Measurements from ENCODE around the gene COL27A1.

COL27A1 gene

DNA sequence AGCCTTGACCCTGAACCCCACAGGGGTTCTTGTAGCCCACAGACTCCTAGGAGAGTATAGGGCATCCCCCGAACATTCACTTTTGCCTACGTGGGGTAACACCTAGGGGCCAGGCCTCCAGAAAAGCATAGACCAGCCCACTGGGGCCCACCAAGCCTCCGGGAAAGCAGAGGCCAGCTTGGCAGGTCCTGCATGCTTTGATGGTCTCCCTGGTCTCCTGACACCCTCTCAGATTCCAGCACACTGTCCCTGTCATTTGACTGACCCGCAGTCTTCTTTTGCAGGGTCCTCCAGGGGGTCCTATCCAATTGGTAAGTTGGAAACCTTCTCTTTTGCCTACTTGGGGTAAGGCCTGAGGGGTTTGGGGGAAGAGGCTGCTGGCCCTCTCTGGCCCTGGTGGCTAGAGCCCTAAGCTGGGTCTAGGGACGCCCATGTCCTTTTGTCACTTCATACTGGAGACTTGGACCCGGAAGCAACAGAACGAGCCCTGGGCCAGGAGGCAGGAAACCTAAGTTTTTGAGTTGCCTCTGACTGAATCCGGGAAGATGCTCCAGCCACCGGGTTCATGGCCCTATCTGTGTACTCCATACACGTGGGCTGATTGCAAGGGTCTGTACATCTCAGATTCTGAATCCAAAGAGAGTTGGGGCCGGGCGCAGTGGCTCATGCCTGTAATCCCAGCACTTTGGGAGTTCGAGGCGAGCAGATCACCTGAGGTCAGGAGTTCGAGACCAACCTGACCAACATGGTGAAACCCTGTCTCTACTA is 146.6 kb downstream of the COL27A1 start:
- TF ChIP-seq FOXP2 (optimal IDR thresholded peaks at IDR 0.05; ENCODE audit: borderline replicate concordance, extremely low read depth, extremely low read length, insufficient read depth) = no peak

DNA sequence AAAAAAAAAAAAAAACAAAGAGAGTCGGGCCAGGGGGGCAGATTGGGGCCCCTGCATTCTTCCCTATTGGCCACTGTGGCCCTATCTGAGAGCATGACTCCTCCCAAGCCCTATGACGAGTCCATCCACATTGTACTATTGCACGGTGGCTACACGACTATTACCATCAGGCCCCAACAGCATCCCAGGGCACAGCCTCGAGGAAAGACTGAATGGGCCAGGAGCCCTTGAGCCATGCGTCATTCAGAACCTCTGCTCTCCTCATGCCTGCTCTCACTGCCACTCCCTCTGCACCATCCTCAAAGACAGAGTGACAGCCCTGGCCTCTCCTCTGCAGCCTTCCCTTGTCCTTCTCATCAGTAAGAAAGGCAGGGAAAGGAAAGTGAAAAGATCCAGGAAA is 147.4 kb downstream of the COL27A1 start:
- TF ChIP-seq, protein P1, sequence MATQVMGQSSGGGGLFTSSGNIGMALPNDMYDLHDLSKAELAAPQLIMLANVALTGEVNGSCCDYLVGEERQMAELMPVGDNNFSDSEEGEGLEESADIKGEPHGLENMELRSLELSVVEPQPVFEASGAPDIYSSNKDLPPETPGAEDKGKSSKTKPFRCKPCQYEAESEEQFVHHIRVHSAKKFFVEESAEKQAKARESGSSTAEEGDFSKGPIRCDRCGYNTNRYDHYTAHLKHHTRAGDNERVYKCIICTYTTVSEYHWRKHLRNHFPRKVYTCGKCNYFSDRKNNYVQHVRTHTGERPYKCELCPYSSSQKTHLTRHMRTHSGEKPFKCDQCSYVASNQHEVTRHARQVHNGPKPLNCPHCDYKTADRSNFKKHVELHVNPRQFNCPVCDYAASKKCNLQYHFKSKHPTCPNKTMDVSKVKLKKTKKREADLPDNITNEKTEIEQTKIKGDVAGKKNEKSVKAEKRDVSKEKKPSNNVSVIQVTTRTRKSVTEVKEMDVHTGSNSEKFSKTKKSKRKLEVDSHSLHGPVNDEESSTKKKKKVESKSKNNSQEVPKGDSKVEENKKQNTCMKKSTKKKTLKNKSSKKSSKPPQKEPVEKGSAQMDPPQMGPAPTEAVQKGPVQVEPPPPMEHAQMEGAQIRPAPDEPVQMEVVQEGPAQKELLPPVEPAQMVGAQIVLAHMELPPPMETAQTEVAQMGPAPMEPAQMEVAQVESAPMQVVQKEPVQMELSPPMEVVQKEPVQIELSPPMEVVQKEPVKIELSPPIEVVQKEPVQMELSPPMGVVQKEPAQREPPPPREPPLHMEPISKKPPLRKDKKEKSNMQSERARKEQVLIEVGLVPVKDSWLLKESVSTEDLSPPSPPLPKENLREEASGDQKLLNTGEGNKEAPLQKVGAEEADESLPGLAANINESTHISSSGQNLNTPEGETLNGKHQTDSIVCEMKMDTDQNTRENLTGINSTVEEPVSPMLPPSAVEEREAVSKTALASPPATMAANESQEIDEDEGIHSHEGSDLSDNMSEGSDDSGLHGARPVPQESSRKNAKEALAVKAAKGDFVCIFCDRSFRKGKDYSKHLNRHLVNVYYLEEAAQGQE (IDR thresholded peaks at IDR 0.05; ENCODE audit: insufficient read depth in 1 of 2, low read depth in 2 of 2, low read length in 2 of 2) = no peak
- TF ChIP-seq POLR2AphosphoS5 (IDR thresholded peaks at IDR 0.05; ENCODE audit: low read depth, low read length) = no peak
- no peak for TF ChIP-seq SIN3A (IDR thresholded peaks at IDR 0.05; ENCODE audit: borderline replicate concordance, insufficient read depth, low read length)
- no peak for TF ChIP-seq FOXP2 (optimal IDR thresholded peaks at IDR 0.05; ENCODE audit: borderline replicate concordance, extremely low read depth, extremely low read length, insufficient read depth)
- no peak for TF ChIP-seq TAF1 (IDR thresholded peaks at IDR 0.05; ENCODE audit: borderline replicate concordance, insufficient read depth, low read length)

DNA sequence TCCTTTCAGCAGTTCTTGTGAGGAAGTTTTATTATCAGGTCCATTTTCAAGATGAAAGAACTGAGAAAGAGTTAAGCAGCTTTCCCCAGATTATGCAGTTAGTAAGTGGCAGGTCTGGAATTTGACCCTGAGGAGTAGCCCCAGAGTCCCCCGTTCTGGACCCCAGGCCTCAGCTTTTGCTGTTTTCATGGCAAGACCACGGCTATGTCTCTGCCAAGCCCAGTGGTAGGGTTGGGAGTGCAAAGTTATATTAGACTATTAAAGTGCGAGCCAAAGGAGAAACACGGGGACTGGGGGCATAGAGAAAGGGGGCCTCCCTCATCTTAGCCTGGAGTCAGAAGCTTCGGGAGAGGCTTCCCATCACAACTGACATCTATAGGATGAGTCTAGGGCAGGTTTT is 148.2 kb downstream of the COL27A1 start:
- TF ChIP-seq FOXP2 (optimal IDR thresholded peaks at IDR 0.05; ENCODE audit: borderline replicate concordance, extremely low read depth, extremely low read length, insufficient read depth) (no peak), SIN3A (IDR thresholded peaks at IDR 0.05; ENCODE audit: borderline replicate concordance, insufficient read depth, low read length) (no peak), TAF1 (IDR thresholded peaks at IDR 0.05; ENCODE audit: borderline replicate concordance, insufficient read depth, low read length) (no peak), POLR2AphosphoS5 (IDR thresholded peaks at IDR 0.05; ENCODE audit: low read depth, low read length) (no peak)
- TF ChIP-seq, protein P1 (IDR thresholded peaks at IDR 0.05; ENCODE audit: insufficient read depth in 1 of 2, low read depth in 2 of 2, low read length in 2 of 2) = no peak

DNA sequence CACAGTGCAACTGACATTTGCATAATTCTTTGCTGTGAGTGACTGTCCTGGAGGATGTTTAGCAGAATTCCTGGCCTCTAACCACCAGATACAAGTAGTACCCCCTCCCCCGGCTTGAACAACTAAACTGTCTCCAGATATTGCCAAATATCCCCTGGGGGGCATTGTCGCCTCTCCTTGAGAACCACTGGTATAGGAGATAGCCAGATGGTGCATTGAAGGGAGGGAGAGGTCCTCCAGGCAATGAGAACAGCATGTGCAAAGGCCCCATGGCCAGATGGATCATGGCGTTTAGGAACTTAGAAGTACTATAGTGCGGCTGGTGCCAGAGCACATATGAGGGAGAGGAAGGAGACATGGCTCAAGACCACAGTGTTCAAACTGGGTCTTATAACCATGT is 148.6 kb downstream of the COL27A1 start:
- TF ChIP-seq TAF1 (IDR thresholded peaks at IDR 0.05; ENCODE audit: borderline replicate concordance, insufficient read depth, low read length) = no peak
- no peak for TF ChIP-seq FOXP2 (optimal IDR thresholded peaks at IDR 0.05; ENCODE audit: borderline replicate concordance, extremely low read depth, extremely low read length, insufficient read depth)
- TF ChIP-seq POLR2AphosphoS5 (IDR thresholded peaks at IDR 0.05; ENCODE audit: low read depth, low read length) = no peak
- TF ChIP-seq SIN3A (IDR thresholded peaks at IDR 0.05; ENCODE audit: borderline replicate concordance, insufficient read depth, low read length) = no peak
- TF ChIP-seq, protein P1 (IDR thresholded peaks at IDR 0.05; ENCODE audit: insufficient read depth in 1 of 2, low read depth in 2 of 2, low read length in 2 of 2) = no peak

DNA sequence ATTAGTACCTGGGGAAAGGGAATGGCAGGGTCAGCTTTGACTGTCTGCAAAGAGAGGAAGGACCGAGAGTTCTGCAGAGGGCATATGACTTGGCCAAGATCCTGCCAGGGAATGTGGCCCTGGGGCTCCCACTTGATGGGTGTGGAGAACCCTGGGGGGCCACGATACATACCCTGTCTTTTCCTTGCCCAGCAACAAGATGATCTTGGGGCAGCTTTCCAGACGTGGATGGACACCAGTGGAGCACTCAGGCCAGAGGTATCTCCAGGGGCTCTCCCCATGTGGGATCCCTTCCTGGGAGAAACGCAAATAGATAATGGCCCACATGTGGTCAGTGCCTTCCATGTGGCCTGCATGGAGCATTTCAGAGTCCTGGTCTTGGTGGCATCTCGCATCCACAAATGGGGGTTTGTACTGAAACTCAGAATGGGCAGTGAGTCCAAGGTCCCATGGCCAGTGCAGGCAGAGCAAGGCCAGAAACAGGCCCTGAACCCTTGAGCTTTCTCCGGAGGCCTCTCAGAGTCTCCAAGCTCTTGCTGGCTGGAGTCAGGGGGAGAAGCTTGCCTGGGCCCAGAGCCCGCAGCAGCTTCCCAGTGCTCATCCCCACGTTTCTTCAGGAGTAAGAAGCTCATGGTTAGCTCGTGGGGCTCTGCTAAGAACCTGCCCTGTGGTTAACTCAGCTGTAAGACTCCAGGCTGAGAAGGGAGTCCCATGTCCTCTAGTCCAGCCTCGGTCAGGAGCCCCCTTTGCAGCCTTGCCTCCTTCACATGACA is 149.3 kb downstream of the COL27A1 start:
- TF ChIP-seq FOXP2 (optimal IDR thresholded peaks at IDR 0.05; ENCODE audit: borderline replicate concordance, extremely low read depth, extremely low read length, insufficient read depth) (no peak), SIN3A (IDR thresholded peaks at IDR 0.05; ENCODE audit: borderline replicate concordance, insufficient read depth, low read length) (no peak), TAF1 (IDR thresholded peaks at IDR 0.05; ENCODE audit: borderline replicate concordance, insufficient read depth, low read length) (no peak), POLR2AphosphoS5 (IDR thresholded peaks at IDR 0.05; ENCODE audit: low read depth, low read length) (no peak)
- TF ChIP-seq, protein P1 (IDR thresholded peaks at IDR 0.05; ENCODE audit: insufficient read depth in 1 of 2, low read depth in 2 of 2, low read length in 2 of 2) = no peak
